SU-DHL-6 (cell line): Measurements from ENCODE around the gene P2RY1.

Experiments used
- CTCF ChIP-seq: fragments of 200-600 bp; sonication (generic); IDR thresholded peaks from one replicate; pipeline ENCODE4 v1.5.1; 2017; ENCODE audit warnings: antibody characterized with exemption, mild to moderate bottlenecking, low read length, moderate library complexity; ENCODE audit not compliant: insufficient read depth, poor library complexity, severe bottlenecking
- EZH2phosphoT487 ChIP-seq: fragments of 200-600 bp; sonication (generic), shearing (Covaris generic); conservative IDR thresholded peaks from 2 replicates; pipeline ENCODE4 v1.6.1; 2018; ENCODE audit warnings: mild to moderate bottlenecking, antibody characterized with exemption, low read length, moderate library complexity, mixed read lengths

GRCh38 chr3:152826476-152826875 is 8.5 kb upstream of the P2RY1 start:
- TF ChIP-seq CTCF (no peak), EZH2phosphoT487 (no peak)
